GM12891 (cell line): ENCODE results near the gene PDIA2.

Experiments
- PAX5 ChIP-seq: IDR thresholded peaks from 2 replicates; pipeline ENCODE4 v1.6.1; 2011; ENCODE audit warnings: low read length, moderate library complexity, mild to moderate bottlenecking; ENCODE audit not compliant: insufficient read depth, severe bottlenecking
- POLR2A ChIP-seq: IDR thresholded peaks from 2 replicates; pipeline ENCODE4 v1.6.1; 2011; ENCODE audit warnings: low read depth, low read length, control low read depth
- POLR2AphosphoS5 ChIP-seq: IDR thresholded peaks from 2 replicates; pipeline ENCODE4 v1.6.1; 2011; ENCODE audit warnings: low read depth, low read length, control low read depth
- POU2F2 ChIP-seq: IDR thresholded peaks from 2 replicates; pipeline ENCODE4 v1.6.1; 2011; ENCODE audit warnings: low read depth, mild to moderate bottlenecking, control low read depth, low read length, moderate library complexity
- SPI1 ChIP-seq: IDR thresholded peaks from 2 replicates; pipeline ENCODE4 v1.6.1; 2011; ENCODE audit warnings: low read depth, low read length, control low read depth
- TAF1 ChIP-seq: IDR thresholded peaks from 2 replicates; pipeline ENCODE4 v1.6.1; 2011; ENCODE audit warnings: low read depth, low read length, control low read depth

GRCh38 chr16:301950-302349, 19.0 kb downstream of the PDIA2 start:
- TF ChIP-seq POLR2AphosphoS5 (no peak), POU2F2 (no peak), PAX5 (no peak), POLR2A (no peak), SPI1 (no peak), TAF1 (no peak)
